Trophoblast cell (in vitro differentiated cells and primary cell): ENCODE measurements around the gene EFHD1.

ENCODE experiments used
- DNase-seq, 2 donors: peaks; one replicate each; pipeline ENCODE4 v3.0.0-alpha.2; 2016
- H2AFZ ChIP-seq: 2 replicates; pipeline ENCODE4 v1.6.1; 2013; ENCODE audit warnings: low read length, moderate library complexity, mild to moderate bottlenecking; ENCODE audit not compliant: insufficient read depth, poor library complexity
- H2AK5ac ChIP-seq: 2 replicates; pipeline ENCODE4 v1.6.1; 2013; ENCODE audit warnings: mild to moderate bottlenecking, low read length
- H2BK120ac ChIP-seq: 2 replicates; pipeline ENCODE4 v1.6.1; 2013; ENCODE audit warnings: low read length, mild to moderate bottlenecking, moderate library complexity; ENCODE audit not compliant: insufficient read depth, poor library complexity
- H2BK12ac ChIP-seq: 2 replicates; pipeline ENCODE4 v1.6.1; 2013; ENCODE audit warnings: mild to moderate bottlenecking, low read length, moderate library complexity
- H2BK5ac ChIP-seq: 2 replicates; pipeline ENCODE4 v1.6.1; 2013; ENCODE audit warnings: low read length, low read depth, moderate library complexity, mild to moderate bottlenecking; ENCODE audit not compliant: poor library complexity
- H3K14ac ChIP-seq: 2 replicates; pipeline ENCODE4 v1.6.1; 2013; ENCODE audit warnings: mild to moderate bottlenecking, low read length
- H3K18ac ChIP-seq: 2 replicates; pipeline ENCODE4 v1.6.1; 2013; ENCODE audit warnings: mild to moderate bottlenecking, low read length
- H3K23ac ChIP-seq: 2 replicates; pipeline ENCODE4 v1.6.1; 2013; ENCODE audit warnings: low read length
- H3K27ac ChIP-seq: 2 replicates; pipeline ENCODE4 v1.5.1; 2013; ENCODE audit warnings: low read depth, mild to moderate bottlenecking, inconsistent platforms, low read length, moderate library complexity
- H3K27me3 ChIP-seq: 2 replicates; pipeline ENCODE4 v1.6.1; 2013; ENCODE audit warnings: inconsistent platforms, mild to moderate bottlenecking, low read length, moderate library complexity; ENCODE audit not compliant: insufficient read depth
- H3K36me3 ChIP-seq, 2 experiments: 1 replicate in 1 of 2; 2 replicates in 1 of 2; pipeline ENCODE4 v1.6.1; 2013; ENCODE audit warnings: low read length in 2 of 2, mild to moderate bottlenecking in 2 of 2, moderate library complexity in 1 of 2; ENCODE audit not compliant: insufficient read depth in 2 of 2, control insufficient read depth in 1 of 2
- H3K4ac ChIP-seq: 2 replicates; pipeline ENCODE4 v1.6.1; 2013; ENCODE audit warnings: low read depth, mild to moderate bottlenecking, low read length, moderate library complexity
- H3K4me1 ChIP-seq, 2 experiments: 1 replicate in 1 of 2; 2 replicates in 1 of 2; pipeline ENCODE4 v1.6.1; 2013; ENCODE audit warnings: low read length in 2 of 2, mild to moderate bottlenecking in 2 of 2, moderate library complexity in 1 of 2; ENCODE audit not compliant: insufficient read depth in 2 of 2, control insufficient read depth in 1 of 2
- H3K4me2 ChIP-seq: 2 replicates; pipeline ENCODE4 v1.6.1; 2013; ENCODE audit warnings: inconsistent platforms, mild to moderate bottlenecking, low read length, moderate library complexity
- H3K4me3 ChIP-seq: 2 replicates; pipeline ENCODE4 v1.5.1; 2013; ENCODE audit warnings: mild to moderate bottlenecking, low read depth, low read length, inconsistent platforms
- H3K79me1 ChIP-seq: one replicate; pipeline ENCODE4 v1.6.1; 2013; ENCODE audit warnings: low read length
- H3K79me2 ChIP-seq: 2 replicates; pipeline ENCODE4 v1.6.1; 2013; ENCODE audit warnings: low read length, mild to moderate bottlenecking; ENCODE audit not compliant: control insufficient read depth, insufficient read depth, poor library complexity
- H3K9ac ChIP-seq: 2 replicates; pipeline ENCODE4 v1.6.1; 2013; ENCODE audit warnings: mild to moderate bottlenecking, low read length
- H3K9me3 ChIP-seq: 2 replicates; pipeline ENCODE4 v1.6.1; 2013; ENCODE audit warnings: low read depth, mild to moderate bottlenecking, control low read depth, inconsistent platforms, low read length; ENCODE audit not compliant: insufficient read depth
- H4K12ac ChIP-seq: 2 replicates; pipeline ENCODE4 v1.6.1; 2013; ENCODE audit warnings: low read depth, mild to moderate bottlenecking, low read length, moderate library complexity
- H4K8ac ChIP-seq: 2 replicates; pipeline ENCODE4 v1.6.1; 2013; ENCODE audit warnings: low read depth, mild to moderate bottlenecking, low read length, moderate library complexity
- H4K91ac ChIP-seq: one replicate; pipeline ENCODE4 v1.6.1; 2013; ENCODE audit warnings: low read depth, mild to moderate bottlenecking, low read length, moderate library complexity
- WGBS: extraction: QIAGEN DNeasy Blood & Tissue Kit; methylation state at CpG from one replicate; pipeline ENCODE4 v1.1.7; 2013; ENCODE audit warnings: missing lambda C conversion rate; ENCODE audit not compliant: insufficient read length, insufficient coverage; ENCODE audit errors: extremely low coverage; 5-methylcytosine and 5-hydroxymethylcytosine counted together

EFHD1 gene

GRCh38 chr2:232604535-232604934, 28.9 kb upstream of the EFHD1 start:
- H3K18ac ChIP-seq = no peak overlapping the region
- H2BK5ac ChIP-seq = no peak overlapping the region
- no peak overlapping the region for H4K8ac ChIP-seq
- no peaks in the 10 kb centered on the region for H3K27me3 ChIP-seq
- H2BK120ac ChIP-seq = no peak overlapping the region
- no CpG with 5 or more reads among the region's 10 CpGs for WGBS
- H3K4ac ChIP-seq = no peak overlapping the region
- no peak overlapping the region for H3K14ac ChIP-seq
- H3K9me3 ChIP-seq = no peaks in the 10 kb centered on the region
- no peak overlapping the region for H3K4me2 ChIP-seq
- H4K12ac ChIP-seq = no peak overlapping the region
- no peaks in the 10 kb centered on the region for H3K36me3 ChIP-seq
- H3K23ac ChIP-seq = no peak overlapping the region
- H2AFZ ChIP-seq = no peak overlapping the region
- H3K9ac ChIP-seq = no peak overlapping the region
- H3K79me2 ChIP-seq = no peaks in the 10 kb centered on the region
- no peak overlapping the region for H2AK5ac ChIP-seq
- H3K27ac ChIP-seq = no peak overlapping the region
- H3K79me1 ChIP-seq = peaks cover 2% of the 10 kb centered on the region
- no peak overlapping the region for H3K4me3 ChIP-seq
- peaks cover 0 to 2% of the 10 kb centered on the region in 2 experiments for H3K4me1 ChIP-seq
- H4K91ac ChIP-seq = no peak overlapping the region
- DNase-seq = no peak
- no peak overlapping the region for H2BK12ac ChIP-seq

GRCh38 chr2:232607011-232607410, 26.4 kb upstream of the EFHD1 start:
- peaks cover 2% of the 10 kb centered on the region for H3K79me1 ChIP-seq
- no peak overlapping the region for H2BK5ac ChIP-seq
- H3K14ac ChIP-seq = no peak overlapping the region
- H4K91ac ChIP-seq = no peak overlapping the region
- H3K4me2 ChIP-seq = no peak overlapping the region
- H3K9ac ChIP-seq = no peak overlapping the region
- H2AFZ ChIP-seq = no peak overlapping the region
- no peaks in the 10 kb centered on the region for H3K79me2 ChIP-seq
- no peak overlapping the region for H3K23ac ChIP-seq
- H4K8ac ChIP-seq = no peak overlapping the region
- H3K18ac ChIP-seq = no peak overlapping the region
- no peaks in the 10 kb centered on the region for H3K36me3 ChIP-seq
- H3K4ac ChIP-seq = no peak overlapping the region
- H2BK120ac ChIP-seq = no peak overlapping the region
- no peak overlapping the region for H4K12ac ChIP-seq
- no CpG with 5 or more reads among the region's 17 CpGs for WGBS
- no peak overlapping the region for H2BK12ac ChIP-seq
- H3K27ac ChIP-seq = no peak overlapping the region
- peaks cover 3 to 6% of the 10 kb centered on the region in 2 experiments for H3K4me1 ChIP-seq
- no peak overlapping the region for H2AK5ac ChIP-seq
- H3K27me3 ChIP-seq = no peaks in the 10 kb centered on the region
- peak in 1 of 2 donors; percentile 25 for DNase-seq
- no peaks in the 10 kb centered on the region for H3K9me3 ChIP-seq
- no peak overlapping the region for H3K4me3 ChIP-seq

- WGBS = no CpG with 5 or more reads among the region's 8 CpGs
- no peak overlapping the region for H3K23ac ChIP-seq
These were observed 23.8 kb upstream of the EFHD1 start for GRCh38 chr2:232609607-232610006.

GRCh38 chr2:232610081-232610480, 23.3 kb upstream of the EFHD1 start:
- no peak overlapping the region for H2BK12ac ChIP-seq
- no peak overlapping the region for H3K23ac ChIP-seq
- peaks cover 2% of the 10 kb centered on the region for H3K79me1 ChIP-seq
- H2AFZ ChIP-seq = no peak overlapping the region
- no peaks in the 10 kb centered on the region for H3K9me3 ChIP-seq
- H2BK120ac ChIP-seq = no peak overlapping the region
- H4K8ac ChIP-seq = no peak overlapping the region
- no peak overlapping the region for H2BK5ac ChIP-seq
- no peak overlapping the region for H2AK5ac ChIP-seq
- no peak for DNase-seq
- H3K9ac ChIP-seq = no peak overlapping the region
- H4K91ac ChIP-seq = no peak overlapping the region
- H3K4ac ChIP-seq = no peak overlapping the region
- H3K4me3 ChIP-seq = no peak overlapping the region
- H3K36me3 ChIP-seq = no peaks in the 10 kb centered on the region
- no peaks in the 10 kb centered on the region for H3K79me2 ChIP-seq
- peaks cover 3 to 6% of the 10 kb centered on the region in 2 experiments for H3K4me1 ChIP-seq
- no peak overlapping the region for H3K4me2 ChIP-seq
- H3K18ac ChIP-seq = no peak overlapping the region
- no peaks in the 10 kb centered on the region for H3K27me3 ChIP-seq
- no CpG with 5 or more reads among the region's 3 CpGs for whole genome bisulfite sequencing
- no peak overlapping the region for H4K12ac ChIP-seq
- H3K14ac ChIP-seq = no peak overlapping the region
- no peak overlapping the region for H3K27ac ChIP-seq

More at GRCh38 chr2:232609607-232610006, 23.8 kb upstream of the EFHD1 start:
- H3K79me2 ChIP-seq = no peaks in the 10 kb centered on the region
- no peak overlapping the region for H2BK5ac ChIP-seq
- H3K4ac ChIP-seq = no peak overlapping the region
- H4K12ac ChIP-seq = no peak overlapping the region
- H3K79me1 ChIP-seq = peaks cover 2% of the 10 kb centered on the region
- no peak overlapping the region for H2BK120ac ChIP-seq
- no peak overlapping the region for H3K27ac ChIP-seq
- H2AK5ac ChIP-seq = no peak overlapping the region
- no peaks in the 10 kb centered on the region for H3K36me3 ChIP-seq
- H3K9me3 ChIP-seq = no peaks in the 10 kb centered on the region
- H3K4me3 ChIP-seq = no peak overlapping the region
- H2BK12ac ChIP-seq = no peak overlapping the region
- no peak for DNase-seq
- no peak overlapping the region for H4K8ac ChIP-seq
- no peak overlapping the region for H3K9ac ChIP-seq
- H3K14ac ChIP-seq = no peak overlapping the region
- no peaks in the 10 kb centered on the region for H3K27me3 ChIP-seq
- no peak overlapping the region for H2AFZ ChIP-seq
- no peak overlapping the region for H4K91ac ChIP-seq
- no peak overlapping the region for H3K18ac ChIP-seq
- H3K4me2 ChIP-seq = no peak overlapping the region
- peaks cover 3 to 6% of the 10 kb centered on the region in 2 experiments for H3K4me1 ChIP-seq
